MM.1S (cell line): Measurements from ENCODE around the gene SNX2.
"Not testable (repeated sequence)": the region's sequence is repeated elsewhere in the genome, so short reads cannot be mapped to it uniquely, and the experiment has no call there.

Experiments
- CTCF ChIP-seq: fragments of 300-600 bp; sonication (generic); IDR thresholded peaks from 2 replicates; pipeline ENCODE4 v1.5.1; 2016; ENCODE audit warnings: antibody characterized with exemption, low read length, mixed read lengths
- EZH2 ChIP-seq: fragments of 300-600 bp; sonication (generic); optimal IDR thresholded peaks from 2 replicates; pipeline ENCODE3; 2017; ENCODE audit warnings: low read depth, mild to moderate bottlenecking, antibody characterized with exemption, low read length, mixed read lengths
- EZH2phosphoT487 ChIP-seq: fragments of 300-600 bp; sonication (generic); IDR thresholded peaks from 2 replicates; pipeline ENCODE4 v1.6.1; 2018; ENCODE audit warnings: antibody characterized with exemption, low read length

- TF ChIP-seq CTCF, EZH2phosphoT487, EZH2: not testable (repeated sequence)
These were observed 13.0 kb upstream of the SNX2 start for GRCh38 chr5:122761896-122762295.
